Activated B cell treated with CpG ODN at 0.5 μM for 24 hours (primary cell): ENCODE results near the gene DDX28. TPM values are rescaled to one million over a fixed set of nuclear protein-coding genes. Genes with fewer than 3 reads are reported as not detected.

ENCODE experiments used
- ATAC-seq: fragments of 200-7000 bp; cut with Tn5 transposase; one replicate; pipeline ENCODE4 v1.10.0; 2021; ENCODE audit warnings: low read depth, mild to moderate bottlenecking, moderate library complexity
- CTCF ChIA-PET: fragments of 350-600 bp; sonication (Branson Sonifier 250); formaldehyde crosslinking; loops from one replicate; lab custom pipeline; 2021; ENCODE audit warnings: antibody characterized with exemption; lab: Charles Lee
- POLR2A ChIA-PET: fragments of 350-600 bp; sonication (Branson Sonifier 250); formaldehyde crosslinking; loops from one replicate; lab custom pipeline; 2021; ENCODE audit warnings: antibody characterized with exemption; lab: Charles Lee
- DNase-seq: peaks from one replicate; pipeline ENCODE4 v3.0.0; 2022
- H3K27ac Mint-ChIP-seq: one replicate; pipeline ENCODE4 v1.8.0; 2020; ENCODE audit warnings: mixed read lengths
- H3K27me3 Mint-ChIP-seq: one replicate; pipeline ENCODE4 v1.8.0; 2021; ENCODE audit warnings: mixed read lengths
- H3K36me3 Mint-ChIP-seq: one replicate; pipeline ENCODE4 v1.8.0; 2021; ENCODE audit warnings: low read depth, mixed read lengths
- H3K4me1 Mint-ChIP-seq: one replicate; pipeline ENCODE4 v1.8.0; 2021; ENCODE audit warnings: mixed read lengths
- H3K4me3 Mint-ChIP-seq: one replicate; pipeline ENCODE4 v1.8.0; 2020; ENCODE audit warnings: mild to moderate bottlenecking, mixed read lengths
- H3K9me3 Mint-ChIP-seq: one replicate; pipeline ENCODE4 v1.8.0; 2020; ENCODE audit warnings: mixed read lengths
- CTCF ChIP-seq: fragments of 200-600 bp; IDR thresholded peaks from one replicate; pipeline ENCODE4 v1.8.0; 2022; ENCODE audit warnings: antibody characterized with exemption, mild to moderate bottlenecking
- intact Hi-C: fragments of 100-400 bp; cut with micrococcal nuclease; formaldehyde crosslinking; loops from one replicate; pipeline ENCODE4 v1.15.1; 2024
- total RNA-seq: library from RNA; stranded (reverse); gene quantifications from 2 replicates; pipeline ENCODE4 v1.2.3, GENCODE V29; 2022

Gene DDX28
- total RNA-seq, 1 donor from 2014 or later, result 19.2 TPM

- POLR2A ChIA-PET, result interaction anchor here (0.6 to 4.4 kb wide), 15 partner anchors 10 to 195 kb away, joined by 3 to 44 read pairs (median 5); partner anchors contain the start of genes DDX28, DPEP2, DUS2 and PSMB10
- peak; percentile 73 for TF ChIP-seq CTCF
- Mint-ChIP-seq H3K4me1 (peaks cover 63% of the 10 kb centered on the region), H3K9me3 (no peaks in the 10 kb centered on the region), H3K4me3 (peak overlapping the region; percentile 77), H3K27ac (peak overlapping the region; percentile 86), H3K36me3 (peaks cover 37% of the 10 kb centered on the region), H3K27me3 (no peaks in the 10 kb centered on the region)
- ATAC-seq (peak; percentile 77), DNase-seq (peak; percentile 82)
- CTCF ChIA-PET, result interaction anchor here (0.6 to 5.1 kb wide), 42 partner anchors 9 to 550 kb away, joined by 3 to 79 read pairs (median 4); partner anchors contain the start of genes DDX28, DPEP2, DUS2 and LCAT
- intact Hi-C loops, result loop anchor here (1.0 to 5.0 kb wide), 11 partner anchors 17 to 548 kb away; partner anchors contain the start of genes DDX28, DUS2, PSMB10 and SLC12A4
These were observed 17.7 kb upstream of the DDX28 start for GRCh38 chr16:68040506-68041288.

GRCh38 chr16:68037841-68038597, 15.0 kb upstream of the DDX28 start:
- Mint-ChIP-seq H3K27me3 (no peaks in the 10 kb centered on the region), H3K36me3 (peaks cover 28% of the 10 kb centered on the region), H3K4me1 (peaks cover 53% of the 10 kb centered on the region), H3K4me3 (peak overlapping the region; percentile 90), H3K27ac (peak overlapping the region; percentile 97), H3K9me3 (no peaks in the 10 kb centered on the region)
- TF ChIP-seq CTCF, result no peak
- intact Hi-C loops, result no loop called here
- DNase-seq (peak; percentile 31), ATAC-seq (peak; percentile 59)
- CTCF ChIA-PET, result interaction anchor here (0.6 to 5.1 kb wide), 7 partner anchors 32 to 540 kb away, joined by 3 to 28 read pairs (median 5); no protein-coding TSS in a partner anchor
- POLR2A ChIA-PET, result interaction anchor here (0.6 to 4.4 kb wide), 25 partner anchors 10 to 811 kb away, joined by 3 to 44 read pairs (median 5); partner anchors contain the start of genes DDX28, DPEP2, DUS2 and EDC4

- intact Hi-C loops, result no loop called here
- CTCF ChIA-PET, result no interaction called here
- Mint-ChIP-seq H3K27ac (no peak overlapping the region), H3K4me3 (no peak overlapping the region), H3K36me3 (peaks cover 18% of the 10 kb centered on the region), H3K9me3 (no peaks in the 10 kb centered on the region), H3K27me3 (no peaks in the 10 kb centered on the region), H3K4me1 (peaks cover 40% of the 10 kb centered on the region)
- no peak for ATAC-seq
- no peak for TF ChIP-seq CTCF
- POLR2A ChIA-PET, result interaction anchor here (0.6 to 1.1 kb wide), 5 partner anchors 12 to 375 kb away, joined by 3 to 6 read pairs (median 3); partner anchors contain the start of genes ACD, DDX28, DUS2 and PARD6A
- DNase-seq, result no peak
These were observed 12.2 kb upstream of the DDX28 start for GRCh38 chr16:68035227-68035626.

- POLR2A ChIA-PET, result interaction anchor here (0.6 kb wide), 2 partner anchors 14 to 21 kb away, joined by 3 to 4 read pairs; no protein-coding TSS in a partner anchor
- no peaks in the 10 kb centered on the region for H3K9me3 Mint-ChIP-seq
- CTCF ChIA-PET, result no interaction called here
- DNase-seq, result no peak
- no peak overlapping the region for H3K4me3 Mint-ChIP-seq
- peak overlapping the region; percentile 15 for H3K27ac Mint-ChIP-seq
- H3K4me1 Mint-ChIP-seq, result peaks cover 23% of the 10 kb centered on the region
- no peaks in the 10 kb centered on the region for H3K27me3 Mint-ChIP-seq
- intact Hi-C loops, result no loop called here
- peaks cover 28% of the 10 kb centered on the region for H3K36me3 Mint-ChIP-seq
- no peak for TF ChIP-seq CTCF
- no peak for ATAC-seq
These were observed 10.1 kb upstream of the DDX28 start for GRCh38 chr16:68033101-68033500.
